Activated naive CD8-positive, alpha-beta T cell treated with anti-CD3 and anti-CD28 coated beads, Interleukin-2, amount 50 U/mL, for 16 hours (primary cell): ENCODE data around the gene SPEM1.

Experiments used
- DNase-seq: peaks from one replicate; pipeline ENCODE4 v3.0.0-alpha.2; 2020; ENCODE audit warnings: low read depth, low spot score

Gene SPEM1

DNA sequence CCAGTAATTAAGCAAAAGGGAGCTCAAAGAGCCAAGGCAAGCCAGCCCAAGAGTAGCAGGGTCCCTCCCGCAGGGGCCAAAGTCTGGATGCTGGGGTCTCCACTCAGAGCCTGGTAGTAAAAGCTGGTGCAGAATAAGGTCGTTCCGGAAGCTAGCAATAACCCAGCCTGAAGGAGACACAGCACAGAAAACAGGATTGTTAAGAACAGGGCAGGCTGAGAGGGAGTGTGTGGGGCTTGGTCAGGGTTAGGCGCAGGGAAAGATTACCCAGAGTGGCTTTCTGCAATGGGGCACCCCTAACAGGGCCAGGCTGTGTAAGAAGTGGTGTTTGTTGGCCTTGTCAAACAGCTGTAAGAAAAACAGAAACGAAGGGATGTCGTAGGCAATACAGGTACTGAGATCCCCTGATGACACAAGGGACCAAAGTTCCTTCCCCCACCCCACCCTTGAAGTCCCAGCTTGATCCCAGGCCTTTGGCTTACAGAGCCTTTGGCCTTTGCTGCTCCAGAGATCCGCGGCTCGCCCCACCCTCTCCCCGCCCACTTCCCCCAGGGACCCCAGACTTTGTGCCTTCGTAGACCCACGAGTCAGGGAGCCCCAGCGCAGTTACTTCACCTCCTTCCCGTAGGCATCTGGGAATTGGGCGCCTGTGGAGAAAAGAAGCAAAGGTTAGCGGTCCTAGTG is 16.9 kb upstream of the SPEM1 start:
- DNase-seq: no peak

DNA sequence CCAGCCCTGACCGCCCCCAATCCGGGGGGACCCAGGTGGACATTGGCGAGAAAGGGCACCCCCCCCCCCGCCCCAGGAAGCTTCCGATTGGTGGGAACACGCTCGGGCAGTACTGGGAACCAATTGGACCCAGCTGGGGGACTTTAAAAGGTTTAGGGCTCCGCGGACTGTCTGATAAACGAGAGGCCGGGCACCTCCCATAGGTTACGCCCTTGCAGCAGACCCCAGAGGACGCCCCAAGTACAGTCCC is 16.5 kb upstream of the SPEM1 start:
- no peak for DNase-seq

DNA sequence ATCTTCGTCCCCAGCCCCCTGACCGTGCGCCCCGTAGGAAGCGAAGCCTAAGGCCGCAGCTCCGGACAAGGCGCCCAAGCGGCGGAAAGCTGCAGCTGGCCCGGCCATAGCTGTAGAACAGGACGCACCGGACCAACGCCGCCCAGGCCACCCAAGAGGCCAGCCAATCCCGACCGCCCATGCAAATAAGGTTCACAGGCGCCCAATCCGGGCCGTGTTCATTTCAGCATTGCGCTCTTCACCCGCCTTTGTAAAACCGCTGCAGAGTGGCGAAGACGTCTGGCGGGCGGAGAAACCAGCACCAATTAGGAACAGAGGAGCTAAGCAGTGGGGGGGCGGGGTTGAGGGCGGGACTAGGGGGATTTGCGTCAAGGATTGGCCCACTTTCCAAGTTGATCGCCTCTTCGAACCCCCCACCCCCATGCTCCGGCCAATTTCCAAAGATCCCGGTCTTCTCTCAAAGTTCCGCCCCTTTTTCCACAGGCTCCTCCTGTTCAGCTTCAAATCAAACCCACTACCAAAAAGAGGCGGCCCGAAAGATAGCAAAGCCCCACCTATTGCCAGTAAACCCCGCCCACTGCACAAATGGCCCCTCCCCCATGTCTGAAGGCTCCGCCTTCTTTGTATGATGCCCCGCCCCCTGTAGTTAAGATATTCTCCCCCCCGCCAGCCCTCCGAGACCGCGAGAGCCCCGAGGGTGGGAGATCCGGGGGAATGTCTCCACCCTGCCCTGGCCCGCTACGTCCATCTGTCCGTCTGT is 16.0 kb upstream of the SPEM1 start, which contains the start of gene TMEM256:
Gene TMEM256 (minus strand): TSS at position 121 of the 760 bp plus-strand sequence. CDS start 13 bp downstream, at position 108.
- DNase-seq: peak; percentile 91

DNA sequence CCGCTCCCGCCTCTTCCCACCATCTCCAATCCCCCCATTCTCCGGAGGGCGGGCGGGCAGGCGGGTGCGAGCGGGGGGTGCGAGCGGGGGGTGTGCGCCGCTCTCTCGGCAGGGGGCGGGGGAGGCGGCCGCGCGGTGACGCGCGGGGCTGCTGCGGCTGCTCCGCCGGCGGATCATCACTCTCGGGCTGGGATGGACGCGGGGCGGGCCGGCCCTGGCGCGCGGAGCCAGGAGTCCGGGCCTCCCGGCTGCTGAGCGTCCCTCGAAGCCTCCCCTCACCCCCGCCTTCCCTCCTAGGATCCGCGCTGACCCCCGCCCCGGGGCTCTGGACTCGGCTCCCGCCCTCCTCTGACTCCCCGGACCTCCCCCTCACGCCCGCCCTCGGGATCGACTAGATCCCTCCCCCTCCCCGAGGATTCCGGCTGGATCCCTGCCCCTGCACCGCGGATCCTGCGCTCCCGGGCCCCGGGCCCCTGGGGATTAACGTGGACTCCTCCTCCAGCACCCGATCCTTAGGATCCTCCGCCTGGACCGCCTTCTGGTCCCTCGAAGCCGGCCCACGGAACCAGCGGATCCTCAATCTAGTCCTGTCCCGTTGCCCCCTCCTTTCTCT is 15.3 kb upstream of the SPEM1 start:
- peak; percentile 53 for DNase-seq

DNA sequence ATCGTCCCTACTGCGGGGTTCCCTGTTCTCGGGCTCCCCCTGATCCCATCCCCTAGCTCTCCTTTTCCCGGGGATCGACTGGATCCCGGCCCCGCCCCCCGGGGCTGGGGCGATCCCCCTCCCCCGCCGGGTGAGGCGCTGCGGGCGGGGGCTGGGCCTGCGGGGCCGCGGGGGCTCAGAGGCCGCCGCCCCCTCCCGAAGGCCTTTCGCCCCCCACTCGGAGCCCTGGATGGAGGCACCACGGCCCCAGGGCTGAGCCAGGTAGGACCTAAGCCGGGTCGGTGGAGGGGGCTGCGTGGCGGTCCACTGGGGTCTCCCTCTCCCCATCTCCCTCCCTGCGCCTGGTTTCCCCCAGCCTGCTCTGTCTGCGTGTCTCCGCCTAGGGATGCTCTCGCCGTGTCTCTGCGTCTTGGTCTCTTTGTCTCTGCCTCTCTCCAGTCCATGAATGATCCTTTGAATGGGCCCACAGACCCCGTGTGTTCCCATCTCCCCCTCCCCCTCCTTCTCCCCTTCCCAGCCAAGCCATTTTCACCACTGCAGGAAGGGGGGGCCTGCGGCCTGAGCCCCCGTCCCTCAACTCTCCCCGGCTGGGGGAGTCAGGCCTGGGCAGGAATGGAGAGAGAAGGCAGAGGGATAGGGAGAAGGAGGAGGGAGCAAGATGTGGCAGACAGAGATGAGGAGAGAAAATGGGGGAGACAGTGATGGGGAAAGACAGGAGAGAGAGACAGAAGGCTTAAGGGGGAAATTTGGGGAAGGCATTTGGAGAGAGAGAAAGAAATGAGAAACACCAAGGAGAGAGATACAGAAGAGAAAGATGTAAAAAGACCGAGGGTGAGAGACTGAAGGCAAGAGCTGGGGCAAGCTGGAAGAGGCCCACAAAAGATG is 14.5 kb upstream of the SPEM1 start:
- DNase-seq: no peak

DNA sequence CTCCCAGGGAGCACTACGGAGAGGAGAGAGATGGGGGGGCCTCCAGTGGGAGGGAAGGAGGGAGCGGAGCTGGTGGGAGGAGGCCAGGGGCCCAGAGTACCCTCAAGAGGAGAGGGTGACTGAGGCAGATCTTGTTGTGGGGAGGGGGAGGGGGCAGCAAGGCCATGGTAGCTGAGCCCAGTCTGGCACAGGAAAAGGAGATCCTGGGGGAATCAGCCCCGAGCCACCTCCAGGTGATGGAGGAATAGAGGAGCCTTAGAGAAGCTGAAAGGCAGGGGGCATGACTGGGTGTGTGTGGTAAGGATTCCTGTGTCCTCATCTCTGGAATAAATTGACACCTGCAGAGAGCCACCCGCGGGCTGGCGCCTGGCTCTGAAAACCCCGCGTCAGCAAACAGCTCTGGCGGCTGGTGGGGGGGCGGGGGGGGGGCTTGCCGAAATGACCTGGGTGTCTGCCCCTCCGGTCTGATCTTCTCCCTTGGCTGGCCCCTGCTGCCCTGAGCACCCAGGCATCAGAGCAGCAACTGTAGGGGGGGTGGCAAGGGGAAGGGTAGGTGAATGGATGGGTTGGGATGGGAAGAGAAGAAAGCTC is 13.8 kb upstream of the SPEM1 start:
- no peak for DNase-seq

DNA sequence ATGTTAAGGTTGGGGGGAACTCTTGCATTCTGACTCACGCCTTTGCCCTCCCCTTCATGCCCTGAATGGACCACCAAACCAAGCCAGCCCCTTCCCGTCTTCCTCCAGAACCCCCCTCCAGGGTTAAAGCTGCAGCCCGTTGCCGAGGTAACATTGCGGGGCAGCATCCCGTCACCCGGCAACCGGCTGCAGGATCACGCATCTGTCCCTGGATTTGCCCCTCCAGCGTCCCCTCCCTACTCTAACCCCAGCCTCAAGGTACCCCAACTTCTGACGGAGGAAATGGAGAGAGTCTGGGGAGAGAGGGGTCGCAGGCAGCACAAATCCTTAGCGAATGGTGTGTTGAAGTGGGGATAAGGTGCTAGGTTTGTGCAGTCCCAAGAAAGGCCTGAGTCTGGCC is 13.0 kb upstream of the SPEM1 start:
- no peak for DNase-seq

DNA sequence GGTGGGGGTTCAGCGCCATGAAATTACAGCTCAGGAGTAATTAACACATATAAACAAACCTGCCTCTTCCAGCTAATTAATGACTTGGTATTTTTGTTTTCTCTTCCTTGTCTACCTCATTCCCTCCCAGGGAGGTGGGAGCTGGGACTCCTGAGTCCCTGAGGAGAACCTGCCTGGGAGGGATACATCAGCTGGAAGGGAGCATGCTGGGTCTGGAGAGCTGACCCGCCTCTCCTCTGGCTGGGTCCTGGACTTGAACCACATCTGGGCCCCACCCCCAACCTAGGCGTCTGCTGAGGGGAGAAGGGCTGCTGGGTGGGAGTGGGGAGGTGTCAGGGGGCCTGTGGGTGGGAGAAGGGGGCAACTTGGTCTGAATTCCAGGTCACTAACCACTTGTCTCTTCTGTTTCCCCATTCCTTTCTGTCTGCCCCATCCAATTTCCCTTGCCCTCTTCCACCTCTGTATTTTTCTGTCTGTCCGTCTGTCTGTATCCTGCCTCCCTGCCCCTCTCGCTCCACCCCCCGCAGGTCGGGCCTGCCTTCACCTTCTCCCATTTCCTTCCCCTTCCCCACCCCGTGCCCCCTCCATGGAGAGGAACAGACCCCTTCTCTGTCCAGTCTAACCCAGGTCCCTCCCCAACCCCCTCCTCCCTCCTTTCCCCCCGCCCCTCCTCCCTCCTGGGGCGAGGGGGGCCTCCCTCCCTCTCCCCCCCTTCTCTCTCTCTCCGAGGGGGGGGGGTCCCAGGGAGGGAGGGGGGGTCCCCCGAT is 12.5 kb upstream of the SPEM1 start, which contains the start of gene NLGN2:
Gene NLGN2 (plus strand): TSS at position 361 of the 767 bp plus-strand sequence. CDS start 411 bp downstream, outside the sequence.
- DNase-seq: no peak

DNA sequence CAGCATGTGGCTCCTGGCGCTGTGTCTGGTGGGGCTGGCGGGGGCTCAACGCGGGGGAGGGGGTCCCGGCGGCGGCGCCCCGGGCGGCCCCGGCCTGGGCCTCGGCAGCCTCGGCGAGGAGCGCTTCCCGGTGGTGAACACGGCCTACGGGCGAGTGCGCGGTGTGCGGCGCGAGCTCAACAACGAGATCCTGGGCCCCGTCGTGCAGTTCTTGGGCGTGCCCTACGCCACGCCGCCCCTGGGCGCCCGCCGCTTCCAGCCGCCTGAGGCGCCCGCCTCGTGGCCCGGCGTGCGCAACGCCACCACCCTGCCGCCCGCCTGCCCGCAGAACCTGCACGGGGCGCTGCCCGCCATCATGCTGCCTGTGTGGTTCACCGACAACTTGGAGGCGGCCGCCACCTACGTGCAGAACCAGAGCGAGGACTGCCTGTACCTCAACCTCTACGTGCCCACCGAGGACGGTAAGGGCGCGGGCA is 11.8 kb upstream of the SPEM1 start:
- no peak for DNase-seq

DNA sequence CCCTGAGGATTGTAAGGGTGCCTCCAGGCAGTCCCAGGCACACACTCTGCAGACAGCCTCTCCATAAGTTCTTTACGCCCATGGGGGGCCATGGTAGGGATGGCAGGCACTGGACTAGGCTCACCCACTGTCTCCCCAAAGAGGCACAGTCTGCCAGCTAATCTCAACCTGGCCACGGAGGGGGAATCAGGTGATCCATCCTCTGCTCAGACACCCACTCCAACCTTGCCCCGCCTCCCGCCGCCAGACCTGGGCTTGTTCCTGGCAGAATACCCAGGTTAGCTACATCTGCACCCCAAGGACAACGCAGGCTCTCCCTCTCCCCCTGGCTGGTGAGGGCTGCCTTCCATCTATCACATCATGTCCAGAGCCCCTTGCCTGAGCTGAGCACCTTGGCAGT is 11.3 kb upstream of the SPEM1 start:
- DNase-seq: no peak

DNA sequence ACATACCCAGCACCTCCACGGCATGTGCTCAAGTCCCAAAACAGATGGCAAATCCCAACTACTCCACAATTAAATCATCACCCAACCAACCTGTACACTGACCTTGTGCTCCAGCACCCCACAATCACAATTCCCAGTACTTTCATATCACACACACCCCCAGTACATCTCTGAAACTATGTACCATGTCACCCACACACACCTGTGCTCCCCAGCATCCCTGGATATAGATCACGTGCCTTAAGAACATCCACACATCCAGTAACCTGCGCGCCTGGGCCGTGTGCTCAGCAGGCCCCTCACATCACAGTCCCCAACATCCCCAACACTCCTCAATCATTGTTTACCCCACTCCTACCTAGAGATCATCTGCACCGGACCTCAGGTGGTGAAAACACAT is 10.4 kb upstream of the SPEM1 start:
- no peak for DNase-seq

DNA sequence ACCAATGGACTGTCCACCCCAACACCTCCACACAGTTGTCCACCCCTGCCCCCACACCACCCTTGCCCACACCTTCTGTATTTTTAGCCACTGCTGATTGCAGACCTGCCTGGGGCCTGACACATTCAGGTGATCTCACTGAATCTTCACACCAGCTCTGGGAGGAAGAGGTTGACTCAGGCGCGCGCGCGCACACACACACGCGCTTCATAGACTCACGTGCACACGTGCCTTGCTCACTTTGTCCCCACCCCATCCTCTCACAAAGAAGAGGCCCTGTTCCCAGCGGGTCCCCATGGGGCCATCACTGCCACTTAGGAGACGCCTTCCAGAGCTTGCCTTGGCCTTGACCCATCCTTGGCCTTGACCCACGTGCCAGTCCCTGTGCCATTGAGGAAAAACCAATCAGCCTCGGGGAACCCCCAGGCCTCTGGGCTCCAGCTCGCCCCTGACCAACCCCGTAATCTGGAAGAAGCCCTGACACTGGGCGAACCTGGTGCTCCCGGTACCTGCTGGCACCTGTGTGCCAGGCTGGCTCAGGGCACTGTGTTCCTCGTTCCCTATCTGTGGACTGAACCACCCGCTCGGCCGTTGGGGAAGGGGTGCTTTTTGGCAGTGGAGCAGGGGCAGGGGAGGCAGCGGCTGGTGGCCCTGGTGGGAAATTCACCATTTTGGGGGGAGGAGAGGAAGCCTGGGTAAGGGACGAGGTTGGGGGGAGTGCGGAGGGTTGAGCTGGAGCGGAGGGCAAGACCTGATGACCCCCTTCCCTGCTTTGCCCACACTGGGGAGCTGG is 9.3 kb upstream of the SPEM1 start:
- DNase-seq: no peak

DNA sequence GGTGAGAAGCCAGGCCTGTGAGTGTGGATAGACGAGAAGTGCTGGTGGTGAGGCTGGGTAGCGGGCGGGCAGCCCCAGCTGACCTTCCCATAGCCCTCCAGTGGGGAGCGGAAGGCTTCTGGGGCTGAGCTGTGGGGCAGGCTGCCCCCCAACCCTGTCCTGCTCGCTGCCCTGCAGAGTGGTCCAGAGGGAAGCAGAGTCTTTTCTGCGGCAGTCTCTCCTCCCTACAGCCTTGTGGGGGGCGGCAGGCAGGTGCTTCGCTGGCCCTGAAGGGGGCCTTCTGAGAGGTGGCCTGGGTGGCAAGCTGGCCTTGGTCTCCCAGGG is 8.7 kb upstream of the SPEM1 start:
- no peak for DNase-seq

DNA sequence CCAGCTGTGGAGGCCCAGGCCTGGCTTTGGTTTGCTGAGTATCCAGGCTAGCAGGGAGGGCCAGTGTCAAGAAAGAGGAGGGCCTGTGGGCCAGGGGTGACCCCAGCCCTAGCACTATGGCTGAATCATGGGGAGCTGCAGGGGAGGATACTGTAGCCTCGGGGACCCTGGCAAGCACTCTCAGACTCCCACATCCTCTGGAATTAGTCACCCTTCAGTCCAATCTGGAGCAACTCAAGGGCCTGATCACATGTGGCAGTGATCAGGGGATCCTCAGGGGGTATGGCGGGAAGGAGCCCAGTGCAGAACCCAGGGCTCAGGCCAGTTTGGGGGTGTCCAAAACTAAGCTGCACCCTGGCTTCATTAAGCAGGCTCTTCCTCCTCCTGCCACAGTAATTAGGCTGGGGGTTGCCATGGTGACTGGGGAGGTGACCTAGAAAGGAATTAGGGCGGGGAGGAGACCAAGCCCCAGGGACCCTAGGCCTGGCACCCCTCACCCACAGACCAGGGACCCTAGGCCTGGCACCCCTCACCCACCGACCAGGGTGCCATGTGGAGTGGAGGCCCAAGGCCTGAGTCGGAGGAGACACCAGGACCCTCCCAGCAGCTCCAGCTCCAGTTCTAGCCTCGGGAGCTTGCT is 6.7 kb upstream of the SPEM1 start:
- DNase-seq: no peak

DNA sequence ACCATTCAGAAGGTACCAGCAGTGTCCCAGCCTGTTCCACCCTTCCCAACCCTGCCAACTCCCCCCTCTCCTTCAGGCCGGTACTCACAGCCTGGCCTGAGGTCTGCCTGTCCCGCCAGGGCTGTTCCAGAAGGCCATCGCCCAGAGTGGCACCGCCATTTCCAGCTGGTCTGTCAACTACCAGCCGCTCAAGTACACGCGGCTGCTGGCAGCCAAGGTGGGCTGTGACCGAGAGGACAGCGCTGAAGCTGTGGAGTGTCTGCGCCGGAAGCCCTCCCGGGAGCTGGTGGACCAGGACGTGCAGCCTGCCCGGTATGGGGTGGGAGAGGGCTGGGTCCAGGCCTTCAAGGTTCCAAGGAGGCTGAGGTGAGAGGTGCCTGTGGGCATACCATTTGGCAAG is 5.3 kb upstream of the SPEM1 start:
- DNase-seq: no peak

DNA sequence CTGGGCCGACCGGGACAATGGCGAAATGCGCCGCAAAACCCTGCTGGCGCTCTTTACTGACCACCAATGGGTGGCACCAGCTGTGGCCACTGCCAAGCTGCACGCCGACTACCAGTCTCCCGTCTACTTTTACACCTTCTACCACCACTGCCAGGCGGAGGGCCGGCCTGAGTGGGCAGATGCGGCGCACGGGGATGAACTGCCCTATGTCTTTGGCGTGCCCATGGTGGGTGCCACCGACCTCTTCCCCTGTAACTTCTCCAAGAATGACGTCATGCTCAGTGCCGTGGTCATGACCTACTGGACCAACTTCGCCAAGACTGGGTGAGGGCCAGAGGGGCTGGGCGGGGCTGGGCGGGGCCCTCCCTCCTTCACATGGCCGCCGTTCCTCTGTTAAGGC is 4.3 kb upstream of the SPEM1 start:
- no peak for DNase-seq

DNA sequence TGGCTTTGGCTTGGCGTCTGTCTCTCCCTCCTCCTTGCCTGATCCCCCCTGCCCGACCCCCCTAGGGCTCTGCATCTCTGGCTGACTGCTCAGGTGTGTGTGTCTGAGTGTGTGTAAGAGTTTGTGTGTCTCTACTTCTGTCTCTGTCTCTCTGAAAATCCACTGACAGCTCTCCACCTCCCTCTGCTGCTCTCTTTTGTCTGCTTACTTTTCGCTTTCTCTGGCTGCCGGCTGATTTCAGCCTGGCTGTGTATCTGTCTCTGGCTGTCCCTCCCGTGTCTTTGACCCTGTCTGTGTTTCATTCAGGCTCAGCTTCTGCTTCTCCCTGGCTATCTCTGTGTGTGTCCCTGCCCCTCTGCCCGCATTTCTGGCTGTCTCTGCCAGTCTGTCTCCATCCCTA is 3.8 kb upstream of the SPEM1 start:
- no peak for DNase-seq

DNA sequence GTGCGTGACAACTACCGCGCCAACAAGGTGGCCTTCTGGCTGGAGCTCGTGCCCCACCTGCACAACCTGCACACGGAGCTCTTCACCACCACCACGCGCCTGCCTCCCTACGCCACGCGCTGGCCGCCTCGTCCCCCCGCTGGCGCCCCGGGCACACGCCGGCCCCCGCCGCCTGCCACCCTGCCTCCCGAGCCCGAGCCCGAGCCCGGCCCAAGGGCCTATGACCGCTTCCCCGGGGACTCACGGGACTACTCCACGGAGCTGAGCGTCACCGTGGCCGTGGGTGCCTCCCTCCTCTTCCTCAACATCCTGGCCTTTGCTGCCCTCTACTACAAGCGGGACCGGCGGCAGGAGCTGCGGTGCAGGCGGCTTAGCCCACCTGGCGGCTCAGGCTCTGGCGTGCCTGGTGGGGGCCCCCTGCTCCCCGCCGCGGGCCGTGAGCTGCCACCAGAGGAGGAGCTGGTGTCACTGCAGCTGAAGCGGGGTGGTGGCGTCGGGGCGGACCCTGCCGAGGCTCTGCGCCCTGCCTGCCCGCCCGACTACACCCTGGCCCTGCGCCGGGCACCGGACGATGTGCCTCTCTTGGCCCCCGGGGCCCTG is 3.0 kb upstream of the SPEM1 start:
- no peak for DNase-seq

DNA sequence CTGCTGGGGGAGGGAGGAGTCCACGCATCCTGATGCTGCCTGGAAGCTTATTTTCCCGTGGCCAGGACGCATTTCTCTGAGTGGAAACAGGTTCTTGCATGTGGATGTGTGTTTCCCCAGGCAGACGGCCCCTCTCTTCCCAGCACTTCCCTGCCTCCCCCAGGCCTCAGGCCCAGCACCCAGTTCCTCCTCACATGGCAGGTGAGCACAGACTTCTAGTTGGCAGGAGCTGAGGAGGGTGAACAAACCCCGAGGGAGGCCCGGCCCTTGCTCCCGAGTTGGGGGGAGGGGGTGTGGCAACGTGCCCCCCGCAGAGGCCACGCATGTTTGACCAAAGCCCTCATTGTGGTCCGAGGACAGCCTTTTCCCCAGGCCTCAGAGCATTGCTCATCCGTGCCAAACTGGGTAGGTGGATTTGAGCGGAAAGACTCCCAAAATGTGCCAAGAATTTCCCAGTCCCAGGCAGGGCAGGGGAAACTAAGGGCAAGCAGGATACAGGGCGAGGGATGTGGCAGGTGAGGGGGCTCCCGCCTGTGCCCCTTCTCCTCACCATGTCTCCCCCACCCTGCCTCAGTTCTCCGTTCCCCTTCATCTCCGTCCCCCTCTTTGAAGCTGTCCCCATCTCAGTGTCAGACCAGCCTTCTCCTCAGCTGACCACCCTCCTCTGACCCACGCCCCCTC is 1.5 kb upstream of the SPEM1 start:
- DNase-seq: no peak
